IMR-90 (cell line): ENCODE measurements around the gene TRIM6. TPM values are rescaled to one million over a fixed set of nuclear protein-coding genes. Genes with fewer than 3 reads are reported as not detected.

Source experiments
- ATAC-seq: fragments of 200-7000 bp; cut with Tn5 transposase; 2 replicates; pipeline ENCODE4 v1.9.1; 2020; ENCODE audit warnings: low read depth, mild to moderate bottlenecking, moderate library complexity
- BruUV-seq: library from RNA; stranded (reverse); fragments of 400-500 nt; replicated peaks from 2 replicates; lab custom pipeline; 2021; lab: Mats Ljungman, UMichigan
- CTCF ChIA-PET: fragments of 300-600 bp; formaldehyde crosslinking; extraction: SDS; loops from one replicate; lab custom pipeline; 2021; ENCODE audit warnings: antibody characterized with exemption; lab: Yijun Ruan, JAX
- POLR2A ChIA-PET: fragments of 300-600 bp; sonication (Branson Sonifier 250); formaldehyde crosslinking; loops from one replicate; lab custom pipeline; 2022; ENCODE audit warnings: antibody characterized with exemption; ENCODE audit not compliant: unreplicated experiment; lab: Charles Lee
- DNase-seq: peaks from one replicate; pipeline ENCODE4 v3.0.0; 2013
- H2AFZ ChIP-seq: replicated peaks from 2 replicates; pipeline ENCODE3; 2013; ENCODE audit warnings: low read length, mild to moderate bottlenecking; ENCODE audit not compliant: poor library complexity
- H2AK5ac ChIP-seq: 2 replicates; pipeline ENCODE4 v1.6.1; 2013; ENCODE audit warnings: low read depth, low read length, inconsistent platforms
- H2AK9ac ChIP-seq: replicated peaks from 2 replicates; pipeline ENCODE3; 2013; ENCODE audit warnings: mild to moderate bottlenecking, low read depth, low read length, moderate library complexity; ENCODE audit not compliant: poor library complexity
- H2BK120ac ChIP-seq: 2 replicates; pipeline ENCODE4 v1.6.1; 2013; ENCODE audit warnings: low read depth, low read length, inconsistent platforms
- H2BK15ac ChIP-seq: 3 replicates; pipeline ENCODE4 v1.6.1; 2013; ENCODE audit warnings: low read depth, low read length, inconsistent platforms
- H2BK20ac ChIP-seq: 2 replicates; pipeline ENCODE4 v1.6.1; 2013; ENCODE audit warnings: low read depth, mild to moderate bottlenecking, inconsistent platforms, low read length, moderate library complexity
- H2BK5ac ChIP-seq: 2 replicates; pipeline ENCODE4 v1.6.1; 2013; ENCODE audit warnings: mild to moderate bottlenecking, low read depth, low read length, inconsistent platforms; ENCODE audit not compliant: poor library complexity, severe bottlenecking
- H3K14ac ChIP-seq: replicated peaks from 2 replicates; pipeline ENCODE4 v1.6.1; 2013; ENCODE audit warnings: low read depth, low read length, inconsistent platforms
- H3K18ac ChIP-seq: 2 replicates; pipeline ENCODE4 v1.6.1; 2013; ENCODE audit warnings: low read depth, low read length, control low read depth
- H3K23ac ChIP-seq: 2 replicates; pipeline ENCODE4 v1.6.1; 2013; ENCODE audit warnings: low read depth, low read length, inconsistent platforms
- H3K27ac ChIP-seq: 2 replicates; pipeline ENCODE4 v1.5.1; 2013; ENCODE audit warnings: mild to moderate bottlenecking, control low read depth, low read length; ENCODE audit not compliant: insufficient read depth
- H3K27me3 ChIP-seq: 2 replicates; pipeline ENCODE4 v1.6.1; 2013; ENCODE audit warnings: low read length; ENCODE audit not compliant: control insufficient read depth, insufficient read depth
- H3K36me3 ChIP-seq: 2 replicates; pipeline ENCODE4 v1.6.1; 2013; ENCODE audit warnings: low read length, mixed read lengths; ENCODE audit not compliant: control insufficient read depth, insufficient read depth
- H3K4ac ChIP-seq: 2 replicates; pipeline ENCODE4 v1.6.1; 2013; ENCODE audit warnings: low read depth, low read length, inconsistent platforms
- H3K4me1 ChIP-seq: 2 replicates; pipeline ENCODE4 v1.6.1; 2013; ENCODE audit warnings: low read length, mixed read lengths; ENCODE audit not compliant: control insufficient read depth, insufficient read depth
- H3K4me2 ChIP-seq: 2 replicates; pipeline ENCODE4 v1.6.1; 2013; ENCODE audit warnings: low read depth, mild to moderate bottlenecking, control low read depth, low read length, moderate library complexity
- H3K4me3 ChIP-seq: 2 replicates; pipeline ENCODE4 v1.5.1; 2013; ENCODE audit warnings: low read depth, mild to moderate bottlenecking, control low read depth, low read length, moderate library complexity; ENCODE audit not compliant: insufficient read depth
- H3K56ac ChIP-seq: 2 replicates; pipeline ENCODE4 v1.6.1; 2013; ENCODE audit warnings: low read length, inconsistent platforms; ENCODE audit not compliant: insufficient read depth; ENCODE audit errors: extremely low read depth
- H3K79me1 ChIP-seq, 2 experiments: 2 replicates each; pipeline ENCODE4 v1.6.1; 2013; ENCODE audit warnings: low read length in 2 of 2, inconsistent platforms in 1 of 2, low read depth in 1 of 2
- H3K9ac ChIP-seq: 2 replicates; pipeline ENCODE4 v1.6.1; 2013; ENCODE audit warnings: low read depth, low read length, control low read depth
- H3K9me1 ChIP-seq: 2 replicates; pipeline ENCODE4 v1.6.1; 2013; ENCODE audit warnings: low read length, inconsistent platforms; ENCODE audit not compliant: insufficient read depth
- H3K9me3 ChIP-seq: 2 replicates; pipeline ENCODE4 v1.6.1; 2013; ENCODE audit warnings: low read length; ENCODE audit not compliant: control insufficient read depth, insufficient read depth
- H4K20me1 ChIP-seq: 2 replicates; pipeline ENCODE4 v1.6.1; 2013; ENCODE audit warnings: low read length, inconsistent platforms; ENCODE audit not compliant: insufficient read depth
- H4K5ac ChIP-seq: 2 replicates; pipeline ENCODE4 v1.6.1; 2013; ENCODE audit warnings: mild to moderate bottlenecking, low read depth, low read length, control low read depth
- H4K8ac ChIP-seq, 2 experiments: 2 replicates each; pipeline ENCODE4 v1.6.1; 2013; ENCODE audit warnings: low read depth in 2 of 2, low read length in 2 of 2, control low read depth in 1 of 2, inconsistent platforms in 1 of 2
- H4K91ac ChIP-seq: 2 replicates; pipeline ENCODE4 v1.6.1; 2013; ENCODE audit warnings: low read depth, low read length, inconsistent platforms; ENCODE audit not compliant: insufficient read depth
- CEBPB ChIP-seq: IDR thresholded peaks from 2 replicates; pipeline ENCODE4 v1.6.1; 2012; ENCODE audit warnings: low read depth, low read length, improper control_type of control experiment
- CHD1 ChIP-seq: IDR thresholded peaks from 2 replicates; pipeline ENCODE4 v1.6.1; 2012; ENCODE audit warnings: low read depth, low read length, improper control_type of control experiment
- ELK1 ChIP-seq: fragments of 150-350 bp; IDR thresholded peaks from 2 replicates; pipeline ENCODE4 v1.6.1; 2016; ENCODE audit warnings: low read depth, mild to moderate bottlenecking, low read length, moderate library complexity, borderline replicate concordance
- FOS ChIP-seq: fragments of 150-350 bp; IDR thresholded peaks from 2 replicates; pipeline ENCODE4 v1.6.1; 2016; ENCODE audit warnings: low read depth, low read length
- MAZ ChIP-seq: IDR thresholded peaks from 2 replicates; pipeline ENCODE4 v1.6.1; 2012; ENCODE audit warnings: low read depth, mild to moderate bottlenecking, low read length, improper control_type of control experiment, moderate library complexity, borderline replicate concordance
- RFX5 ChIP-seq: IDR thresholded peaks from 2 replicates; pipeline ENCODE4 v1.8.0; 2012; ENCODE audit warnings: low read depth, mild to moderate bottlenecking, low read length, moderate library complexity
- WGBS, 2 experiments: methylation state at CpG; one replicate each; pipeline versions ENCODE4 v1.1.5 to v1.1.7; 2013; ENCODE audit warnings: missing lambda C conversion rate in 2 of 2; ENCODE audit not compliant: insufficient read length in 1 of 2; ENCODE audit errors: extremely low coverage in 2 of 2; 5-methylcytosine and 5-hydroxymethylcytosine counted together
- dilution Hi-C: fragments of 300-500 bp; cut with HindIII; formaldehyde crosslinking; loops from one replicate; pipeline ENCODE4 v1.14.3; 2018; ENCODE audit warnings: low sequenced_read_pairs; ENCODE audit not compliant: unreplicated experiment
- in situ Hi-C: fragments of 300-500 bp; cut with MboI; formaldehyde crosslinking; loops from 3 replicates; pipeline ENCODE4 v1.14.3; 2019; ENCODE audit warnings: low sequenced_read_pairs, inconsistent platforms, mixed read lengths
- intact Hi-C: fragments of 100-400 bp; cut with micrococcal nuclease; formaldehyde crosslinking; loops from 2 replicates; pipeline ENCODE4 v1.10.0; 2022
- polyA plus RNA-seq, 3 experiments: library from polyadenylated mRNA; depleted of rRNA; stranded (reverse); fragments of >200 nt; gene quantifications; 2 replicates each; pipeline ENCODE4 v1.2.3, GENCODE V29; 2012; ENCODE audit warnings: low replicate concordance in 1 of 3
- total RNA-seq: library from RNA; depleted of rRNA; stranded (reverse); fragments of >200 nt; gene quantifications from 2 replicates; pipeline ENCODE4 v1.2.3, GENCODE V29; 2012
- TF ChIP-seq, protein P1 (sequence below): conservative IDR thresholded peaks from 2 replicates; pipeline ENCODE4 v1.5.1; 2012; ENCODE audit warnings: mild to moderate bottlenecking, low read depth, low read length, improper control_type of control experiment

Gene TRIM6
- total and polyA plus RNA-seq, 2 of the 4 experiments (the other 2 are of a cell fraction) = 3.9 to 4.7 TPM

DNA sequence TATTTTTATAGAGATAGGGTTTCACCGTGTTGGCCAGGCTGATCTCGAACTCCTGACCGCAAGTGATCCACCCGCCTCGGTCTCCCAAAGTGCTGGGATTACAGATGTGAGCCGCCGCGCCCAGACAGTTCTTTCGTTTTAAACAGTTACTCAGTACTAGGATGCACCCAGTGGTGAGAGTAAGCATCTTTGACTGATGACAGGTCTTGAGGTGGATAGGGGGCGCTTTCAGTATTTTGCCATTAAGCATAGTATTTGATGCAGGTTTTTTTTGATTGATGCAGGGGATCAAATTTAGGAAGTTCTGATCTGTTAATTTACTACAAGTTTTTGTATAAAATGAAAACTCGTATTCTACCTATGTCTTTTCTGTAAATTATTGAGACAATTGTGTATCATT, 15.2 kb downstream of the TRIM6 start:
- Histone ChIP-seq H3K9ac (no peak overlapping the region), H3K27ac (no peak overlapping the region), H2AFZ (no peak overlapping the region), H2BK120ac (no peak overlapping the region), H2BK5ac (no peak overlapping the region), H3K4me2 (no peak overlapping the region), H3K4me3 (no peak overlapping the region), H3K9me3 (no peaks in the 10 kb centered on the region), H2BK20ac (no peak overlapping the region), H4K91ac (no peak overlapping the region), H2AK9ac (no peak overlapping the region), H3K79me1 (no peaks in the 10 kb centered on the region), H3K4me1 (no peaks in the 10 kb centered on the region), H3K4ac (no peak overlapping the region), H3K18ac (no peak overlapping the region), H3K9me1 (no peaks in the 10 kb centered on the region; the same call in 1 of the 2 replicates), H2BK15ac (no peak overlapping the region), H4K20me1 (no peaks in the 10 kb centered on the region), H3K14ac (no peak overlapping the region), H3K27me3 (no peaks in the 10 kb centered on the region), H3K56ac (no peak overlapping the region), H3K23ac (no peak overlapping the region), H4K5ac (no peak overlapping the region), H4K8ac (no peak overlapping the region), H3K36me3 (peaks cover 4% of the 10 kb centered on the region; the same call in 1 of the 2 replicates), H2AK5ac (no peak overlapping the region)
- POLR2A ChIA-PET = no interaction called here
- no CpG with 5 or more reads among the region's 11 CpGs for WGBS, 2 experiments
- DNase-seq = no peak
- CTCF ChIA-PET = no interaction called here
- dilution Hi-C loops = no loop called here
- in situ Hi-C loops = loop anchor here (25.0 kb wide), 1 partner anchor 701 kb away; the partner anchor contains the start of gene CAVIN3
- no TSS peak for BruUV-seq
- no peak for TF ChIP-seq ELK1
- no peak for TF ChIP-seq MAZ
- TF ChIP-seq, protein P1, sequence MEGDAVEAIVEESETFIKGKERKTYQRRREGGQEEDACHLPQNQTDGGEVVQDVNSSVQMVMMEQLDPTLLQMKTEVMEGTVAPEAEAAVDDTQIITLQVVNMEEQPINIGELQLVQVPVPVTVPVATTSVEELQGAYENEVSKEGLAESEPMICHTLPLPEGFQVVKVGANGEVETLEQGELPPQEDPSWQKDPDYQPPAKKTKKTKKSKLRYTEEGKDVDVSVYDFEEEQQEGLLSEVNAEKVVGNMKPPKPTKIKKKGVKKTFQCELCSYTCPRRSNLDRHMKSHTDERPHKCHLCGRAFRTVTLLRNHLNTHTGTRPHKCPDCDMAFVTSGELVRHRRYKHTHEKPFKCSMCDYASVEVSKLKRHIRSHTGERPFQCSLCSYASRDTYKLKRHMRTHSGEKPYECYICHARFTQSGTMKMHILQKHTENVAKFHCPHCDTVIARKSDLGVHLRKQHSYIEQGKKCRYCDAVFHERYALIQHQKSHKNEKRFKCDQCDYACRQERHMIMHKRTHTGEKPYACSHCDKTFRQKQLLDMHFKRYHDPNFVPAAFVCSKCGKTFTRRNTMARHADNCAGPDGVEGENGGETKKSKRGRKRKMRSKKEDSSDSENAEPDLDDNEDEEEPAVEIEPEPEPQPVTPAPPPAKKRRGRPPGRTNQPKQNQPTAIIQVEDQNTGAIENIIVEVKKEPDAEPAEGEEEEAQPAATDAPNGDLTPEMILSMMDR = no peak
- no peak for TF ChIP-seq CEBPB
- TF ChIP-seq CHD1 = no peak
- no peak for TF ChIP-seq FOS
- TF ChIP-seq RFX5 = no peak
- no peak for ATAC-seq
- intact Hi-C loops = no loop called here
